B cell (primary cell): Measurements from ENCODE around the gene RBM38. TPM values are rescaled to one million over a fixed set of nuclear protein-coding genes. Genes with fewer than 3 reads are reported as not detected.

ENCODE experiments used
- ATAC-seq: fragments of 200-7000 bp; cut with Tn5 transposase; one replicate; pipeline ENCODE4 v1.10.0; 2021; ENCODE audit warnings: low read depth, mild to moderate bottlenecking, moderate number of reproducible peaks, moderate library complexity
- CTCF ChIA-PET: fragments of 350-600 bp; sonication (Branson Sonifier 250); formaldehyde crosslinking; loops from one replicate; lab custom pipeline; 2021; ENCODE audit warnings: antibody characterized with exemption, inconsistent platforms; lab: Charles Lee
- POLR2A ChIA-PET: fragments of 350-600 bp; sonication (Branson Sonifier 250); formaldehyde crosslinking; loops from one replicate; lab custom pipeline; 2021; ENCODE audit warnings: antibody characterized with exemption; lab: Charles Lee
- DNase-seq: peaks from one replicate; pipeline ENCODE4 v3.0.0; 2013
- H2AFZ ChIP-seq: 2 replicates; pipeline ENCODE4 v1.6.1; 2012; ENCODE audit warnings: mild to moderate bottlenecking, low read depth, low read length; ENCODE audit not compliant: insufficient read depth, poor library complexity, severe bottlenecking
- H3K27ac ChIP-seq, 2 donors: 1 replicate in 1 of 2; 2 replicates in 1 of 2; pipeline ENCODE4 v1.5.1; 2012 to 2013; ENCODE audit warnings: low read length in 2 of 2, mild to moderate bottlenecking in 2 of 2, moderate library complexity in 1 of 2
- H3K27me3 ChIP-seq, 4 experiments: fragments of 200-600 bp in 1 of 4; sonication (generic) in 1 of 4; replicated peaks in 1 of 4; 1 replicate in 2 of 4; 2 replicates in 2 of 4; pipeline versions ENCODE4 v1.6.1 to v1.7.0; 2013 to 2016; ENCODE audit warnings: low read length in 3 of 4, mild to moderate bottlenecking in 2 of 4, mixed read lengths in 1 of 4, moderate library complexity in 1 of 4; ENCODE audit not compliant: insufficient read depth in 4 of 4, control insufficient read depth in 3 of 4; ENCODE audit errors: control extremely low read depth in 1 of 4
- H3K36me3 ChIP-seq, 2 experiments: replicated peaks in 1 of 2; 1 replicate in 1 of 2; 2 replicates in 1 of 2; pipeline versions ENCODE4 v1.6.1 to v1.7.1; 2013; ENCODE audit warnings: low read length in 1 of 2; ENCODE audit not compliant: insufficient read depth in 2 of 2, control insufficient read depth in 1 of 2; ENCODE audit errors: control extremely low read depth in 1 of 2, extremely low read depth in 1 of 2
- H3K4me1 ChIP-seq, 2 donors: fragments of 200-600 bp in 1 of 2; sonication (generic) in 1 of 2; 1 replicate in 1 of 2; 2 replicates in 1 of 2; pipeline versions ENCODE4 v1.5.1 to v1.6.1; 2013 to 2017; ENCODE audit warnings: low read length in 2 of 2; ENCODE audit not compliant: control insufficient read depth in 2 of 2, insufficient read depth in 2 of 2
- H3K4me2 ChIP-seq: replicated peaks from 2 replicates; pipeline ENCODE3; 2012; ENCODE audit warnings: mild to moderate bottlenecking, low read depth, low read length; ENCODE audit not compliant: poor library complexity, severe bottlenecking
- H3K4me3 ChIP-seq, 5 experiments: fragments of 200-600 bp in 1 of 5; sonication (generic) in 1 of 5; 1 replicate in 3 of 5; 2 replicates in 2 of 5; pipeline versions ENCODE4 v1.5.1 to v1.7.0; 2011 to 2016; ENCODE audit warnings: low read length in 4 of 5, mild to moderate bottlenecking in 4 of 5, low read depth in 2 of 5, control low read depth in 1 of 5, moderate library complexity in 1 of 5; ENCODE audit not compliant: insufficient read depth in 1 of 5; ENCODE audit errors: control extremely low read depth in 1 of 5, extremely low read depth in 1 of 5
- H3K79me2 ChIP-seq: fragments of 200-600 bp; sonication (generic); one replicate; pipeline ENCODE4 v1.6.0; 2016; ENCODE audit warnings: low read length; ENCODE audit not compliant: control insufficient read depth, insufficient read depth
- H3K9ac ChIP-seq: fragments of 200-600 bp; sonication (generic); 2 replicates; pipeline ENCODE4 v1.6.1; 2017; ENCODE audit warnings: mild to moderate bottlenecking, low read length, moderate library complexity
- H3K9me3 ChIP-seq, 3 donors: one replicate each; pipeline versions ENCODE4 v1.6.1 to v1.7.1; 2013; ENCODE audit warnings: low read length in 2 of 3; ENCODE audit not compliant: control insufficient read depth in 2 of 3, insufficient read depth in 1 of 3; ENCODE audit errors: control extremely low read depth in 1 of 3
- H4K20me1 ChIP-seq: 2 replicates; pipeline ENCODE4 v1.6.0; 2012; ENCODE audit warnings: mild to moderate bottlenecking, low read length; ENCODE audit not compliant: insufficient read depth, control insufficient read depth, poor library complexity, severe bottlenecking
- H3K27ac Mint-ChIP-seq: one replicate; pipeline ENCODE4 v1.8.0; 2021; ENCODE audit warnings: mixed read lengths
- H3K27me3 Mint-ChIP-seq: one replicate; pipeline ENCODE4 v1.8.0; 2021; ENCODE audit warnings: mixed read lengths
- H3K4me1 Mint-ChIP-seq: one replicate; pipeline ENCODE4 v1.8.0; 2021; ENCODE audit warnings: mixed read lengths
- H3K4me3 Mint-ChIP-seq: one replicate; pipeline ENCODE4 v1.8.0; 2021; ENCODE audit warnings: mixed read lengths
- H3K9me3 Mint-ChIP-seq: one replicate; pipeline ENCODE4 v1.8.0; 2022; ENCODE audit warnings: mixed read lengths; ENCODE audit not compliant: insufficient read depth
- EZH2 ChIP-seq: IDR thresholded peaks from 2 replicates; pipeline ENCODE4 v1.6.1; 2012; ENCODE audit warnings: borderline replicate concordance, low read depth, mild to moderate bottlenecking, moderate library complexity, low read length; ENCODE audit not compliant: insufficient read depth, poor library complexity, severe bottlenecking
- WGBS: methylation state at CpG from one replicate; pipeline ENCODE4 v1.1.5; 2013; ENCODE audit warnings: missing lambda C conversion rate; ENCODE audit not compliant: insufficient coverage; 5-methylcytosine and 5-hydroxymethylcytosine counted together
- intact Hi-C: fragments of 100-400 bp; cut with micrococcal nuclease; formaldehyde crosslinking; loops from one replicate; pipeline ENCODE4 v1.10.0; 2022
- polyA plus RNA-seq: library from polyadenylated mRNA; depleted of rRNA; stranded (reverse); fragments of >200 nt; gene quantifications from 2 replicates; pipeline ENCODE4 v1.2.3, GENCODE V29; 2012
- total RNA-seq, 2 donors: library from RNA; stranded (reverse); fragments of 120-200 nt in 1 of 2; gene quantifications; 1 replicate in 1 of 2; 2 replicates in 1 of 2; pipeline versions ENCODE4 v1.2.3 to v1.2.4, GENCODE V29; 2013 to 2022
- TF ChIP-seq, protein P1 (sequence below): fragments of 200-600 bp; IDR thresholded peaks from one replicate; pipeline ENCODE4 v1.8.0; 2022; ENCODE audit warnings: antibody characterized with exemption, mild to moderate bottlenecking

Gene RBM38
- total and polyA plus RNA-seq, 2 donors (not counting 1 experiment from before 2014, with no cell fraction given) = 198 to 225 TPM

DNA sequence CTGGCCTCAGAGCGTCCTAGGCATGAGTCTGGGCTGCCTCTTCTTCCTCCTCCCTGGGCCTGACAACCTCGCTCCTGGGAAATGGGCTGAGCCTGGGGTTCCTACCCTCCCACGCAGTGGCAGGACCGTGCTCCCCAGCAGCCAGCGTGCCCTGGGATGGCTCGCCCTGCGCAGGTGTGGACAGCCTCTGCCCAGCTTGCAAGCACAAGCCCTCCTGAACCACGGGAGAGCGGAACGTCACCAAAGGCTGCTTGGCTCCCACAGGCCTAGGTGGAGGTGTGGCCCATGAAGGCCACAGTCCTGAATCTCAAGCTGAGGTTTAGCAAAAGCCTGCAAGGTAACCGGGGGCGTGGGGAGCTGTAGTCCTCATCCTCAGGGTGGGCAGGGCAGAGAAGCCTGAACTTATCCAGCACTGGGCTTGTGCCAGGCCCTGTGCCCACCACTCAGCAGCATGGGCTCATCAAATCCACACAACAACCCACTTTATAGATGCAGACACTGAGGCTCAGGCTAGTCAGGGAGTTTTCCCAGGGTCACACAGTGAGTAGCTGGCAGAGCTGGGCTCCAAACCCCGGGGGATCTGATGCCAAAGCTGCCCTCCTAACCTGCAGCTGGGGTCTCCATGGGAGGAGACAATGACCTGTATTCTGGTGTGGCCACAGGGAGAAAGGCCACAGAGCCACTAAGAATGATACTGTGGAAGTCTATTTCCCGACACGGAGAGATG, 25.3 kb downstream of the RBM38 start:
- Mint-ChIP-seq H3K4me3 (no peak overlapping the region), H3K4me1 (peaks cover 10% of the 10 kb centered on the region), H3K27ac (no peak overlapping the region), H3K27me3 (no peaks in the 10 kb centered on the region), H3K9me3 (no peaks in the 10 kb centered on the region)
- no peak overlapping the region for H2AFZ ChIP-seq
- H3K4me1 ChIP-seq = no peaks in the 10 kb centered on the region
- no peaks in the 10 kb centered on the region for H3K27me3 ChIP-seq
- no peaks in the 10 kb centered on the region for H3K36me3 ChIP-seq
- TF ChIP-seq, protein P1, sequence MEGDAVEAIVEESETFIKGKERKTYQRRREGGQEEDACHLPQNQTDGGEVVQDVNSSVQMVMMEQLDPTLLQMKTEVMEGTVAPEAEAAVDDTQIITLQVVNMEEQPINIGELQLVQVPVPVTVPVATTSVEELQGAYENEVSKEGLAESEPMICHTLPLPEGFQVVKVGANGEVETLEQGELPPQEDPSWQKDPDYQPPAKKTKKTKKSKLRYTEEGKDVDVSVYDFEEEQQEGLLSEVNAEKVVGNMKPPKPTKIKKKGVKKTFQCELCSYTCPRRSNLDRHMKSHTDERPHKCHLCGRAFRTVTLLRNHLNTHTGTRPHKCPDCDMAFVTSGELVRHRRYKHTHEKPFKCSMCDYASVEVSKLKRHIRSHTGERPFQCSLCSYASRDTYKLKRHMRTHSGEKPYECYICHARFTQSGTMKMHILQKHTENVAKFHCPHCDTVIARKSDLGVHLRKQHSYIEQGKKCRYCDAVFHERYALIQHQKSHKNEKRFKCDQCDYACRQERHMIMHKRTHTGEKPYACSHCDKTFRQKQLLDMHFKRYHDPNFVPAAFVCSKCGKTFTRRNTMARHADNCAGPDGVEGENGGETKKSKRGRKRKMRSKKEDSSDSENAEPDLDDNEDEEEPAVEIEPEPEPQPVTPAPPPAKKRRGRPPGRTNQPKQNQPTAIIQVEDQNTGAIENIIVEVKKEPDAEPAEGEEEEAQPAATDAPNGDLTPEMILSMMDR = no peak
- TF ChIP-seq EZH2 = no peak
- H3K4me3 ChIP-seq = no peak overlapping the region
- no peaks in the 10 kb centered on the region for H3K9me3 ChIP-seq
- WGBS = 89% methylated on average over 14 of the region's 15 CpGs
- ChIA-PET POLR2A (interaction anchor here (0.7 kb wide), 1 partner anchor 18 kb away, joined by 3 read pairs; no protein-coding TSS in a partner anchor), CTCF (no interaction called here)
- ATAC-seq = no peak
- no peak overlapping the region for H3K9ac ChIP-seq
- DNase-seq = no peak
- H4K20me1 ChIP-seq = no peaks in the 10 kb centered on the region
- H3K27ac ChIP-seq = no peak overlapping the region
- no peak overlapping the region for H3K4me2 ChIP-seq
- intact Hi-C loops = no loop called here
- no peaks in the 10 kb centered on the region for H3K79me2 ChIP-seq

DNA sequence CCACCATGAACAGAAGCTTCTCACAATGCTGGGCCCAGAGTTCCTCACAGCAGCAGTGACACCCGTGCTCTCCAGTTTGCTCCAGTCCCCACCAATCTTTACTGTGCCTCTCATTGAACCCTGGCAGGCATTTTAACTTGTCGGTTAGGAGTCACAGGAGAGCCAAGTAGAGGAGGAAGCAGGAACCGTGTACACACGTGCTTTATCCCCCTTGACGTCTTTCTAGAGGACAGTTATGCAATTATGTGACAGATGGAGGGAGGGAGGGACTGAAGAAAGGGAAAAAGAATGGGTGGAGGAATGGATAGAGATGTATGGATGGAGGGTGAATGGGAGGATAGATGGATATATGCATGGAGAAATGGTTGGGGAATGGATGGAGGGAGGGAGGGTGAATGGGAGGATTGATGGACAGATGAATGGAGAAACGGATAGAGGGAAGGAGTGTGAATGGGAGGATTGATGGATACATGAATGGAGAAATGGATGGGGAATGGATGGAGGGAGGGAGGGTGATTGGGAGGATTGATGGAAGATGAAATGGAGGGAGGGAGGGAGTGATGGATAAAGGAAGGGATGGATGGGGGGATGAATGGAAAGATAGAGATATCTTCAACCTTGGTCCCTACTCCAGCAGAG, 26.0 kb downstream of the RBM38 start:
- Histone ChIP-seq H3K9me3 (no peaks in the 10 kb centered on the region), H3K9ac (no peak overlapping the region), H3K4me3 (no peak overlapping the region), H3K27me3 (no peaks in the 10 kb centered on the region), H3K27ac (no peak overlapping the region), H3K4me1 (no peaks in the 10 kb centered on the region), H3K36me3 (no peaks in the 10 kb centered on the region), H3K4me2 (no peak overlapping the region), H2AFZ (no peak overlapping the region), H3K79me2 (no peaks in the 10 kb centered on the region), H4K20me1 (no peaks in the 10 kb centered on the region)
- WGBS = 40% methylated on average over 6 of the region's 6 CpGs
- Mint-ChIP-seq H3K27me3 (no peaks in the 10 kb centered on the region), H3K4me3 (no peak overlapping the region), H3K9me3 (no peaks in the 10 kb centered on the region), H3K27ac (no peak overlapping the region), H3K4me1 (peaks cover 10% of the 10 kb centered on the region)
- TF ChIP-seq, protein P1 = no peak
- ATAC-seq = no peak
- POLR2A ChIA-PET = no interaction called here
- CTCF ChIA-PET = no interaction called here
- no peak for DNase-seq
- intact Hi-C loops = no loop called here
